Activated T-cell treated with anti-CD3 and anti-CD28 coated beads for 4 hours (primary cell): Measurements from ENCODE around the gene VAC14.
"Not testable (repeated sequence)": the region's sequence is repeated elsewhere in the genome, so short reads cannot be mapped to it uniquely, and the experiment has no call there.

Source experiments
- DNase-seq: peaks from one replicate; pipeline ENCODE4 v3.0.0-alpha.2; 2020

The VAC14 gene

GRCh38 chr16:70758786-70759185, 42.2 kb downstream of the VAC14 start:
- no peak for DNase-seq

DNA sequence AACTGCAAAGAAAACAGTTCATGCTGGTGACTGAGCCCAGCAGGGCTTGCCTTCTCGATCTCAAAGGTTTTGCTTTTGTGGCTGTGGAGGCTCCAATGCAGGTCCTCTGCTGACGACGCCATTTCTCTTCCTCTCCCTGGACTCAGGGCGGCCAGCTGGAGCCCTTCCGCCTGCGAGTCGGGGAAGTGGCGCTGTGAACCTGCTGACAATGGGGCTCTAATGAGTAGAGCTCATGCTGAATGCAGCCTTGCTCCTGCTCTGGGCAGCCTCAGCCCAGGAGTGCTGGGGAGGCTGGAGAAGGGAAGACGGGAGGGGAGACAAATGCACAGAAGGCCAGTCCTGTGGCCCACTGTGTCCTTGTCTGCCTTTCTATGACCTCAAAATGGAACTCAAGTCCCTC, 43.8 kb downstream of the VAC14 start:
- no peak for DNase-seq

DNA sequence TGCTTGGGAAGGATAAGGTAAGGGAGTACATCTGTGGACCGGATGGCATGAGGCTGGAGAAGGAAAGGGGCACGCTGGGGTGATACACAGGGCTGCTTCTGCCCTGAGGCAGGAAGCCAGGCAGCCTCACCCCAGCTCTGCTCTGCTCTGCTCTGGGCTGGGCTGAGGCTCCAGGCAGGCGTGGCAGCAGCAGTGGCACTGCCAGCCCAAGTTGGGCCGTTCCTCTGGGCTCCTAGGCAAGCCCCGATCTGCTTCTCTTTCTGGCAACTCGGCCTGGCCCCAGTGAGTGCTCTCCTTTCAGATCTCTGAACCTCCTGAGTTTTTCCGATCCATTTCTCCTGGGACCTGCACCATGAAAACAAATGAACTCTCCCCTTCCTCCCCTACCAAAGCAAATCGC, 44.9 kb downstream of the VAC14 start:
- DNase-seq, result no peak

DNA sequence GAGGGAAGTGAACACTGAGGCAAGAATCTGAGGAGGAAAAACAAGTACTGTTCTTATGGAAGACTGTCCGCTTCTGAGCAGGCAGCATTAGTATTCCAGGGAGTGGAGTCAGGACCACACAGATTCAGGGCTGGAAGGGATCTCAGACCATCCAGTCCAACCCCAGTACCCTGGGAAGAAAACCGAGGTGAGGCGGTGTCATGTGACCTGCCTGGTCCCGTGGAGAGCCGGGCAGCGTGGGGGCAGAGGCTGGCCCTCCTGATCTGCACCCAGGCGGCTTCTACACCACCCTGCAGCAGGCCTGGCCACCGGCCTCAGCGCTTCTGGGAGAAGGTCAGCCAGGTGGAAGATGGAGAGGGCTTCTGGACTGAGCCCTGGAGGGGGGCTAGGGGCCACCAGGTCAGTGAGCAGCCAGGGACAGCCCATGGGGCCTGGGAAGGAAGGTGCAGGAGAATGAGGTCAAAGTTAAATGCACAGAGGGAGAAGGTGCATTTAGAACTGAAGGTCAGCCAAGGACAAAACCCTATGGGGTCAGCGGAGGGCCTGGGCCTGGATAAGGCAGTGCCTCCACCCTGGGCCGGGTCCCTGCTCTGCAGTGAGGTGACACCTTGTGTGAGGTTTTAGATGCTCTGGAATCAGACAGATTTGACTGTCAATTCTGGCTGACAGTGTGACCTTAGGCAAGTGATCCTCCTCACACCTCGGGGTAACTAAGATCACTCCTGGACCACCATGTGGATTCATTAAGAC, 45.9 kb downstream of the VAC14 start:
- no peak for DNase-seq

GRCh38 chr16:70754371-70754770, 46.6 kb downstream of the VAC14 start:
- DNase-seq, result no peak

GRCh38 chr16:70753694-70754325, 47.1 kb downstream of the VAC14 start:
- no peak for DNase-seq

GRCh38 chr16:70753228-70753627, 47.7 kb downstream of the VAC14 start:
- no peak for DNase-seq

DNA sequence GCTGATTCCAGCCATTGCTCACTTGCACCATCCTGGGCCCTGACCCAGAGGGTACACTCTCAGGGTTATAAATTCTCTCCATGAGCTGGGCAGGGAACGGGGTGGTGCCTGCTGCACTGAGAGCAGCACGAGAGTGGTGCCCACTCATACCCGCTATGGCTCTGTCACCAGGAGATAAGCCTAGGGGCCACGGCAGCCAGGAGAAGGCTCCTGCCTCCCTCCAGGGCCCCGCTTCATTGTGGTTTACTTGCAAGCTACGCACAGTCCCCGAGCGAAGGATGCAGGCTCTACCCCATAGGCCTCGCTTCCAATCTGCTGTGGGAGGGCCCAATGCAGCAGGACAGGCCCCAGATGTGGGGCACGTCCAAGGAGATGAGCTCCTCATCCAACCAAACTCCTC, 48.5 kb downstream of the VAC14 start:
- DNase-seq, result no peak

DNA sequence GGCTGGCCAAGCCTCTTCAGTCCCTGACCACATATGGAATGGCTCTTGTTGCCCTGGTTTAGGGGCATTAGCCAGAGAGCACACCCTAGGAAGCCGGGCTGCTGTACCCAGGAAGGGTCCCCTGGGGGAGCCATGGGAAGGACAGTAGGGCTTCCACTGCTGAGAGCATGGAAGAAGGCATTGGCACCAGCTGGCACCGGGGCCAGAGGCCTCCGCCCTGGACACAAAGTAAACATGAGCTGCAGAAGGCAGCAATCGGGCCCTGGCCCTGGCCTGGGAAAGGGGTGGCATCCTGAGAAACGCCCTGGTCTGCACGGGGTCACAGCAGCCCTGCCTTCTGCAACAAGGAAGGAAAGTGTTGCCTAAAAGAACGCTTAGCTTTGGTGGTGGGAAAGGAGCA, 49.4 kb downstream of the VAC14 start:
- DNase-seq, result no peak

DNA sequence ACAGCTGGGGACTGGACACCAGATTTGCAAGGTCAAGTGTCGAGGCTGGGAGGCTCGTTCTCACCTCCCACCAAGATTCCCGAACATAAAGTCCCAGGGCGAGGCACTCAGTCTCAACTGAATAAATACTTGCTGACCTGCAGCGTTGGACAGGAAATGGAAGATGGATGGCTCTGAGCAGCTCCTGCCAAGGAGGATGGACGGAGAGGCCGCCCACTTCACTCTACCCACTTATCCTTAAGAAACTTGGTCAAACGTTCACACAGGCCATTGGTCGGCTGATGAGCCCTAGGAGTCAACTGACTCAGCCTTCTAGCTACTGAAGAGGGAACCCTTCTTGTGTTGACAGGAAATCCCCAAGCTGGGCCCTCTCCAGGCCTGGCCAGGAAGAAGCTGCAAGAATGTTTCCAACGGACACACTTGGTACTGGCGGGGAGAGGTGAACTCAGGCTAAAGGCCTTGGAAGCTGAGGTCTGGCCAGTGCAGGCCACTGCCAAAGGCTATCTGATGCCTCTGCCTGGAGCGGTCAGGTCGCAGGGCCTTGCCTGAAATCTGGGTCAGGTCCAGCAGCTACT, 50.0 kb downstream of the VAC14 start:
- DNase-seq, result no peak

DNA sequence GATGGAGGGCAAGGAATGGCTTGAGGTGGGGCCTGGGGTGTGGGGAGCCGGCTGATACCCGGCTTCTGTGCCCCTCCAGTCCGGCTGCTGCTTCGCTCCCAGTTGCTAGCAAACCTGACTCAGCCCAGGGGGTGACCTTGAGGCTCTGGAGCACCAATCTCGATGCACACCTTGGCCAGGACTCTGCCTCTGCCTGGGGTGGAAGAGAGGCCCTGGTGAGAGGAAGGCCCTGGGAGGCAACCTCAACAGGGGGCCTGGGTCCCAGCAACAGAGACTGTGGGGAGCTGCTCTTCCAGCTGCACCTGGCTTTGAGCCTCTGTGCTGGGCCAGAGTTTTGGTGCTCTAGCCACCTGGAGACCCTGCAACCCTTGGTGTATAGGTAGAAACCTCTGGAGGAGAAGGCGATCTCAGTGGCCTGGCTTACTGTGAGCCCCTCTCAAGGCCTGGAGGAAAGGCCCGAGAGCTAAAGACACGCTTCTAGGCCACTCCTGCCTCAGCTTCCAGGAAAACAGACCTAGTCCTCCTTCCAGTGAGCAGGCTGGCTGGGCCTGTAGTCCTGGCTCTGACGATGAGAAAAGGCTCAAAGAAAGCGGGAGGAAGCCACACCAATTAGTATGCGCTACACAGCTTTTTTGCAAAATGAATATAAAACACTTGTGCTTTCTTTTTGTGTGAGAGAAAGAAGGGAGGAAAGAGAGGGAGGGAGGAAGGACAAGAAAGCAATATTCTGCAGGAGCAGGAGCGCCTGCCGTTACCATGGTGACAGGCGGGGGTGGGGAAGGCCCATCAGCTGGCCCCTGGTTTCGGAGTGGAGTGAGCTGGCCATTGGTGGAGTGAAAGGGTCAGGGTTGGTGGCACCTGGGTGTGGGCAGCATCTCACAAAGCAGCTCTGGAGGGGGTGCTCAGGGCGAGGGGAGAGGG, 51.0 kb downstream of the VAC14 start:
- no peak for DNase-seq

DNA sequence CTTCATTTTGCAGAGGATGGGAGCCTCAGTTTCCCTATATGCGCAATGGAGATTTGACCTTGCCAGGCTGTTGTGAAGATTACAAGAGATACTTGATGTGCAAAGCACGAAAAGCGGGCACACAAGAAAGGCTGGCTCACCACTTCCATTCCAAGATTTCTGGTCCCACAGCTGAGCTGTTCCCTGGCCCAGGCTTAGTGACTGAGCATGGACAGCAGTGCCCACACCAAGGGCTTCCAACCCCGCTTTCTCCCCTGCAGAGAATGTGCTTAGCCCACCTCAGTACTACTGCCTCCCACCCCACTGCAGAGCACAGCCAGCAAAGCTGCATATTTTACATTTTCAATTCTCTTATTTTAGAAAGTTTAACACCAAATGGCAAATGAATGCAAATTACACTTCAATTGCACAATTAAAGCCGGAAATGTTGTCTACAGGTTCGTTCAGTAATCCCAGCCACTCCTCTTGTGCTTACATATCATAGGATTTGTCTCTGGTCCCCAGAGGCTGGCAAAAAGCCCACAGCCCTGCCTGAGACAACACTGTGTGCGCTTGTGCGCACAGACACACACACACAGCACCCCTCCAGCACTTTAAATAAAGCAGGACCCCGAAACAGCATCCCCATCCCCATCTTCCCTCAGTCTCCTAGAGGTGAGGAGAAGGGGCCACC, 51.8 kb downstream of the VAC14 start:
- no peak for DNase-seq

DNA sequence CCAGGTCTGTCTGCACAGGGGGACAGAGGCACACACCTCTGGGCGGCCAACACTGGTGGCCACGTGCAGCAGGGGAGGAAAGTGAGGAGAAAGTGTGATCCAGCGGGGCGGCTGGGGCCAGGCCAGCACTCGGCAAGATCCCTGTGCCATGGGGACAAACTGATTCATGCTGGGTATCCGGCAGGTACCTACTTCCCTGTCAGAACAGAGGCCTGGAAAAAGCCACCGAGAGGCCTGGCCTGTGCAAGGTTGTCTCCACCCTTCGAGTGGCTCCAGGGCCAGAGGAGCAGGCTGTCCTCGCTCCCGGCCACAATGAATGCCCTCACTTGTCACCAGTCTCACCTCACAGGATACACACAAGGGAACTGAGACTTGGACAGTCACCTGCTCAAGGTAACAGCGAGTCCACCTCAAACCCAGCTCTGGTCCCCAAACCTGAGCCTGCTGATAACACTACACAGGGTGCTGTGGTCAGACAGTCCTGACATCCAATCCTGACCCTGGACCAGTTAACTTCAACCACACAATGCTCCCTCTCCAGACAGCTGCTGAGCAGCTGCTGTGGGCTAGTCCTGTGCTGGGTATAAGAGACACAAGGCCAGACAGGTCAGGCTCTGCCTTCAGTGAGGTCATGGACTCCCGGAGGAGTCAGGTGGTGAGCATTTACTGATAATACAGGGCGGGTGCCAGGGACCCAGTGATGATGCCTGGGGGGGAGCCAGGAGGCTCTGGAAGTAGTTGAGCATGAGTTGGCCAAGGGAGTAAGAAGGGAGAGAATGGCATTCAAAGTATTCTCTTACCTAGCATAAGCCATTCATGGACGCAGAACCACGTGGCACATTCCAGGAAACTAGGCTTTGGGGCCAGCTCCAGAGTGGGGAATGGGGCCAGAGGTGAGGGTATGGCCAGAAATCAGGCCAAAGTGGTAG, 53.0 kb downstream of the VAC14 start:
- DNase-seq, result no peak

GRCh38 chr16:70746708-70747424, 54.1 kb downstream of the VAC14 start:
- DNase-seq, result no peak

DNA sequence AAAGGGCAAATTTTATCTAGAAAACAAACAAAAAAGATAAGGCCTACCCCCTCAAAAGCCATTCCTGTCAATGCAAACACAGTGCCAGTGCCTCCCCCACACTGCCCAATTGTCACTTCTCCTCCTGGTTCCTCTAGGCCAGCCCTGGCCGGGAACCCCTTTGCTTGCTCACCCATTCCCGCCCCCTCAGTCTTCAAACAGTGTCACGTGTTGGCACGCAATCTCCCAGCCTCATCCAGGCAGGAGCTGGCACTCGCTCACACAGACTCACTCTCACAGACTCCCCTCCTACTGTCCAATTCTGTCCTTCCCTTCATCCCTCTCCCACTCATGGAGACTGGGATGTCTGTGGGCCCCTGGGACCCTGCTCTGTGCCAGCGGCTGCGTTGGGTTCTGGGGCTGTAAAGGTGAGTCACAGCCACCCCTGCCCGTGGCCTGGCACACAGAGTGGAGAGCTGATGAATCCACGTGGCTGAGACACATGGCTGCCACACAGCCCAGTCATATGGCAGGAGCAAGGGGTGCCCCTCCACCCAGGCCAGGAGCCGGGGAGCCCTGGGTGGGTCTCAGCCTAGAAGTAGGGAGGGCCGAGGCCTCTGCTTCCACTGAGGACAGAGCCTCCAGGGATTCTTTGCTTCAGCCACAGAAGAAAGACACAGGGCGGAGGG, 54.8 kb downstream of the VAC14 start:
- DNase-seq, result no peak

DNA sequence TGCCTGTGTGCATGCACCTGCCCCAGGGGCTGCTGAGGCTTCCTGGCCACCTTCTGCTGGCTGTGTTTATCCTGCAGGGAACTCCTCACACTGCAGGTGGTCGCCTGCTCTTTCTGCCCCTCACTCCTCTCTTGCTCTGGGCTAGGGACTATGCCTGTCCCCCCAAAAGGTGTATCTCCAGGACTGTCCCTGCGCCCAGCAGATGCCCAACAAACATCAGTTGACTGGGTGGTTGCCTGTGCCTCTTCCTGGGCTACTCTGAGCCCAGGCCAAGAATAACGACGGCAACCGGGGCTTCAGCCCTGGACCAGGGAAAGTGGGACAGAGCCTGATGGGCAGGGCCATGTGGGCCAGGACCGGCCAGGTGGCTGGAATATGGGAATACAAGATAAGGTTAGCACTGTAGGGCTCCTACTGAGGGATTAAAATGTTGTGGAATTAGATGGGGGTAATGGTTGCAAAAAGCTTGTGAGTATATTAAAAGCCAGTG, 55.4 kb downstream of the VAC14 start:
- DNase-seq, result no peak

- no peak for DNase-seq
Observed at GRCh38 chr16:70744366-70744765, 56.6 kb downstream of the VAC14 start.

DNA sequence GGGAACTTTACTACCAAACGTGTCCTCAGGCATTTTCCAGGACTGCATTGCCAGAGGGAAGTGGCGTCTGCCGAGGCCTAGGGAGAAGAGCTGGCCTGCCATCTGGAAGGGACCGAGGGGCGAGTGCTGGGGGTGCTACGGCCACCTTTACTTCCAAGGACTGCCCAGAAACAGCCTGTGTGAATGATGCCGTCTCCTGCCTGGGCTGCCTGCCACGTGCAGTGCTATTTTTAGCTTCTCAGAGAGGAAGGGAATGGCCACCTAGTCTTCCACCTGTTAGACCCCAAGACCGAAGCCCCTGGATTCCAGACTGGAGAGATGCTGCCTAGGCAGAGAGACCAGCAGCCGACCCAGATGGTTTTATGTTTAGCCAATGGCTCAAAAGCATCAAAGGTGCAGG, 57.2 kb downstream of the VAC14 start:
- no peak for DNase-seq

DNA sequence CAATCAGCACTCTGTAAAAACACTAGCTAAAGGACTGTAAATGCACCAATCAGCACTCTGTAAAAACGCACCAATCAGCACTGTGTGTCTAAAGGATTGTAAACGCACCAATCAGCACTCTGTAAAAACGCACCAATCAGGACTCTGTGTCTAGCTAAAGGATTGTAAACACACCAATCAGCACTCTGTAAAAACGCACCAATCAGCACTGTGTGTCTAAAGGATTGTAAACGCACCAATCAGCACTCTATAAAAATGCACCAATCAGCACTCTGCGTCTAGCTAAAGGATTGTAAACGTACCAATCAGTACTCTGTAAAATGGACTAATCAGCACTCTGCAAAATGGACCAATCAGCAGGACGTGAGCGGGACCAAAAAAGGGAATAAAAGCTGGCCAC, 58.0 kb downstream of the VAC14 start:
- not testable (repeated sequence) for DNase-seq

- no peak for DNase-seq
Observed at GRCh38 chr16:70741783-70742125, 59.2 kb downstream of the VAC14 start.
